Spleen (tissue), 7 donors: ENCODE measurements around the gene SLC47A1.

ENCODE experiments used
- CTCF ChIP-seq, 11 experiments: fragments of 200-600 bp in 7 of 11; fragments of 450-650 bp in 4 of 11; sonication (generic) in 4 of 11; IDR thresholded peaks in 8 of 11; conservative IDR thresholded peaks in 3 of 11; 1 replicate in 7 of 11; 2 replicates in 4 of 11; pipeline versions ENCODE4 v1.4.0 to v1.8.0; 2016 to 2021; ENCODE audit warnings: antibody characterized with exemption in 11 of 11, inconsistent platforms in 4 of 11, mild to moderate bottlenecking in 1 of 11
- POLR2A ChIP-seq, 3 donors: fragments of 450-650 bp; IDR thresholded peaks; one replicate each; pipeline ENCODE4 v1.5.1; 2017; ENCODE audit warnings: antibody characterized with exemption in 3 of 3, mild to moderate bottlenecking in 1 of 3
- POLR2AphosphoS5 ChIP-seq, 3 donors: sonication (generic); formaldehyde crosslinking; IDR thresholded peaks; one replicate each; pipeline ENCODE4 v1.5.1; 2017; ENCODE audit warnings: antibody characterized with exemption in 3 of 3
- donor health status: DM: no; HTN: no; CAD: no; lungs with moderate emphysema.
- donor health status: DM: no; HTN: no; CAD: no.
- donor health status: DM: no; HTN: no; CAD: no.

GRCh38 chr17:19513897-19514488 is 19.7 kb upstream of the SLC47A1 start:
- TF ChIP-seq CTCF (IDR thresholded peaks at IDR 0.05 in 8 of 11, conservative IDR thresholded peaks at IDR 0.05 in 3 of 11) (peak; percentile 68 to 89 (median 83)), POLR2A (IDR thresholded peaks at IDR 0.05) (no peak), POLR2AphosphoS5 (IDR thresholded peaks at IDR 0.05) (no peak)
